ENCODE measurements around the gene LSM5.

- TF ChIP-seq EP300 (IDR thresholded peaks at IDR 0.05): no peak
- TF ChIP-seq, protein P1, sequence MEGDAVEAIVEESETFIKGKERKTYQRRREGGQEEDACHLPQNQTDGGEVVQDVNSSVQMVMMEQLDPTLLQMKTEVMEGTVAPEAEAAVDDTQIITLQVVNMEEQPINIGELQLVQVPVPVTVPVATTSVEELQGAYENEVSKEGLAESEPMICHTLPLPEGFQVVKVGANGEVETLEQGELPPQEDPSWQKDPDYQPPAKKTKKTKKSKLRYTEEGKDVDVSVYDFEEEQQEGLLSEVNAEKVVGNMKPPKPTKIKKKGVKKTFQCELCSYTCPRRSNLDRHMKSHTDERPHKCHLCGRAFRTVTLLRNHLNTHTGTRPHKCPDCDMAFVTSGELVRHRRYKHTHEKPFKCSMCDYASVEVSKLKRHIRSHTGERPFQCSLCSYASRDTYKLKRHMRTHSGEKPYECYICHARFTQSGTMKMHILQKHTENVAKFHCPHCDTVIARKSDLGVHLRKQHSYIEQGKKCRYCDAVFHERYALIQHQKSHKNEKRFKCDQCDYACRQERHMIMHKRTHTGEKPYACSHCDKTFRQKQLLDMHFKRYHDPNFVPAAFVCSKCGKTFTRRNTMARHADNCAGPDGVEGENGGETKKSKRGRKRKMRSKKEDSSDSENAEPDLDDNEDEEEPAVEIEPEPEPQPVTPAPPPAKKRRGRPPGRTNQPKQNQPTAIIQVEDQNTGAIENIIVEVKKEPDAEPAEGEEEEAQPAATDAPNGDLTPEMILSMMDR (IDR thresholded peaks at IDR 0.05): peak; percentile 92
- TF ChIP-seq EHMT2 (IDR thresholded peaks at IDR 0.05; ENCODE audit: low read depth): no peak
- TF ChIP-seq RNF2 (IDR thresholded peaks at IDR 0.05; ENCODE audit: borderline replicate concordance, low read depth): no peak
- TF ChIP-seq BHLHE40 (IDR thresholded peaks at IDR 0.05; ENCODE audit: low read depth, low read length): no peak
- no peak for TF ChIP-seq MYC (IDR thresholded peaks at IDR 0.05; ENCODE audit: borderline replicate concordance, low read length)
Observed at GRCh38 chr7:32479574-32480200, 10.5 kb downstream of the LSM5 start.

Measured in A549 (cell line).